Stimulated activated CD4-positive, alpha-beta T cell treated with anti-CD3 and anti-CD28 coated beads, Interleukin-4, amount 100 ng/mL, for 24 hours (primary cell): ENCODE measurements around the gene UVSSA.

ENCODE experiments used
- DNase-seq: peaks from one replicate; pipeline ENCODE4 v3.0.0-alpha.2; 2020

The UVSSA gene

DNA sequence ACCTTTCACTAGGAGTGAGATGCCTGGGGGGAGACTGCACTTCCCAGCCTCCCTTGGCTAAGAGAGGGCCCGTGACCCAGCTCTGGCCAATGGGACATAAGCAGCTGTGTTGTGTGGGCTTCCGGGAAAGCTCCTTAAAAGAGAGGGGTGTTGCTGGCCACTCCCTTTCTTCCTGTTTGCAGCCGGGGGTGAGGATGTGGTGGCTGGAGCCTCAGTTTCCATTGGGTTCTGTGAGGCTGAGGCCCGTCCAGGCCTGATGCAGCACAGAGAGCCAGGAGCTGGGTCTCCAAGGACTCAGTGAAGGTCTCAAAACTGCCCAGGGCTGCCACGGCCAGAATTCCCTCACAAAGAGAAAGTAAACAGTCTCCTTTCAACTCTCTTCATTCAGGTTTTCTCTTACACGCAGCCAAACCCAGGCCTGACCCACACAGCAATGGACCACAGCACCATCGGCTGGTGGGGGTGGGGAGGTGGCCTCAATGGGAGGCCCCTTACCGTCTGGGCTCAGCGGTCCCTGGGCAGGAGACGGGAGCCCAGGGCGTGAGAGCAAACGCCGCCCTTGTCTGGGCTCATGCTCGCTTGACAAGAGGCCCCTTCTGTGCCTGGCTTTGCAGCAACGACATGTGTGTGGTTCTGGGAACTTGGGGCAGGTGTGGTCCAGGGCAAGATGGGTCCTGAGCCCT, 52.6 kb downstream of the UVSSA start:
- no peak for DNase-seq

DNA sequence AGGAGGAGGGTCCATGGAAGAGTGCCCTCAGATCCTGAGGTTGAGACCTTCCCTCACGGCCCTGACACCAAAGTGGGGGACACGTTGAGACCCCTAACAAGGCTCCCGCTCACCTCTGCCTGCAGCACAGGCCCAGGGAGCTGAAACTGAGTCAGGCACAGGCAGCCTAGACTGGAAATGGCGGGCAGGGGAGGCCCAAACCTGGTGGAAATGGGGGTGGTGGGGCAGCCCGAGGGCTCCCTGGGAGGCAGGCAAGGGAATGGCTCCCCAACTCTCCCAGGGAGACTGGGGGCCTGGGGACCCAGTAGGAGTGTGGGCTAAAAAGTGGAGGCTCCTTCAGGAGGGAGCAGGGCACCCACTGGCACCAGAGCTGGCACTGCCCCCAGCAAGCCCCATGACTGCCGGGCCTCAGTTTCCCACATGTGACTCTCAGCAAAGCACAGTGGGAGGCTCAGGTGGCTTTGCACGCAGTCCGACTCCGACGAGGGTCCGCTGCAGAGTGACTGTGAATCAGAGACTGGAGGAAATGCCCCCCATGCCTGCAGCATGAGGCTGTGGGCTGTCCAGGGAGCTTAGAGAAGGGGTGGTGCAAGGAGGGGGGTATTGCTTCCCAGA, 53.3 kb downstream of the UVSSA start:
- no peak for DNase-seq

GRCh38 chr4:1400831-1401408, 53.9 kb downstream of the UVSSA start:
- DNase-seq, result no peak

- no peak for DNase-seq
These were observed 54.5 kb downstream of the UVSSA start for GRCh38 chr4:1401409-1402020.

- no peak for DNase-seq
These were observed 55.1 kb downstream of the UVSSA start for GRCh38 chr4:1402021-1402515.

DNA sequence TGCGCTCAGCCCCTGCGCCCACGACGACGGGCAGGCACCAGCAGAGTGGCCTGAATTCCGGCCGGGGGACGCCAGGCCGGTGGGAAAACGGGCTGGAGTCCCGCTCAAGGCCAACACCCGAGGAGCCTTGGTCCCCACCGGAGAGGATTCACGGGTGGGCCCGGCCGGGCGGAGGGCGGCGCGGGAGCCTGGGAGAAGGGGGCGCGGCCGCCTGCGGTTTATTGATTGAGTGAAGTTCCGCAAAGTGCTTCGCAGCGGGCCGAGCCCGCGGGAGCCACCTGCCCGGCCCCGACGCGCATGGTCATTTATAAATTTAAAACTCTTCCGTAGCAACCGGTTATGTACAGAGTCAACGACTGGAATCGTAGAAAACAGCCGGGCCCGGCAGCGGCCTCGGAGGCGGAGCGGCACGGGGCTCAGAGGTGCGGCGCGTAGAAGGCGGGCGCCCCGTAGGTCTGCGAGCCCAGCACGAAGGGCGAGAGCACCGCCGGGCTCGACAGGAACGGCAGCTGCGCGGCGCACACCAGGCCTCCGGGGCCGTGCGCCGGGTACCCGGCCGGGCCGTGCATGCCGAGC, 55.6 kb downstream of the UVSSA start:
- no peak for DNase-seq

DNA sequence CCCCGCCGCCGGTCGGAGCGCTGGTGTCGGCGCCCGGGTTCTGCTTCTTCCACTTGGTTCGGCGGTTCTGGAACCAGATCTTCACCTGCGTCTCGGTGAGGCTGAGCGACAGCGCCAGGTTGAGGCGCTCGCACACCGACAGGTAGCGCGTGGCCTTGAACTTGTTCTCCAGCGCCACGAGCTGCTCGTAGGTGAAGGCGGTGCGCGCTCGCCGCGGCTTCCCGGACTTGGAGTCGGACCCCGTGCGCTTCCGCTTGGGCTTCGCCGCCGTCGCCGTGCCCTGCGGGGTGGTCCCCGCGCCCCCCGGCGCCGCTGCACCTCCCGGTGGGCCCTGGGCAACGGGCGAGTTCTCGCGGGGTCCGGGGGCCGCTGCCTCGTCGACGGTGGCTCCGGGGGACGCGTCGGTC, 56.2 kb downstream of the UVSSA start:
- DNase-seq, result no peak

- no peak for DNase-seq
These were observed 56.9 kb downstream of the UVSSA start for GRCh38 chr4:1403591-1404572.

DNA sequence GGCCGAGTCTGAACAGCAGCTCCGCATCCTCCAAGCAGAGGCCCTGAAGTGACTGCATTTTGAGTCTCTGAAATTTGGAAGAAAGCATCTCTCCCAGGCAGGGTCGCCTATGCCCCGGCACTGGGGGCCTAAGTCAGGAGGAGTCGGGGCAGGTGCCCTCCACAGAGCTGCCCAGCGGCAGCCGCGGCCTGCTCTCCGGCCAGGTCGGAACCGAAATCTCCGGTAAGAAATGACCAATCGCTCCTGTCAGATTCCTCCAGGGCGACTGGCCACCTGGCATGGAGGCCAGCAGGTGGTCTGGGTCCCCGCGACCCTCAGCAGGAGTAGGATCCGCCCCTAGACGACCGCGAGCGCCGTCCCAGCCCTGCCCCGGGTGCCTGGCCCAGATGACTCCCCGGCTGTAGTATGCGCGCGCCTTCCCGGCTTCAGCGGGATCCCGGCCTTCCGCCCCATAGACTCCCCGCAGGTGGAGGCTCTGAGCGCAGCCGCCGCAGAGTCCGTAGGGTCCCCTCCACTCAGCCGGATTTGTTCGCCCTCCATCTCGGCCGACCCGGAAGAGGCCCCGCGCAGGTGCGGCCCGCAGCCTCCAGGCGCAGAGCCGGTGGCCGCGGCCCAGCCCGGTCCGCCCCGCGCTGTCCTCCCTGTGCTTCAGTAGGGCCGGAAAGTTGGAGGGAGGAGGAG, 57.7 kb downstream of the UVSSA start:
- no peak for DNase-seq

DNA sequence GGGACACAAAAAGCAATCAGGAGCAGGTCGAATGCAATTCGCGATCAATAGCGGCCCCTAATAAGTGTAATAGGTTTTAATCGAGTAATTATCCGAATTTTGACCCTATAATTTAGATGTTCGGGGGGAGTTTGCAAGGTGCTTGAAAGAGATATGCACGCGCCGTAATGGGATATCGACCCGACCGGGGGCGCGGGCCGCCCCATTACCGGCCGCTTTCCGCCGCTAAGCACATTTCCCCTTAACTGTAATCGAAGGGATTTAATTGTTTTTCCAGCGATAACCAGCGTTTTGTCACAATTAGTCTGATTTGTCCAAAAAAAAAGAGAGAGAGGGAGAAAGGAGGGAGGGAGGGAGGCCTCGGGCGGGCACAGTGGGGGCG, 58.2 kb downstream of the UVSSA start:
- DNase-seq, result no peak

GRCh38 chr4:1405636-1406393, 58.8 kb downstream of the UVSSA start:
- no peak for DNase-seq

GRCh38 chr4:1406394-1406980, 59.5 kb downstream of the UVSSA start, which contains the start of gene NKX1-1:
Gene NKX1-1, minus strand, starts transcription at chr4:1406442. Its CDS starts 0 bp downstream, at chr4:1406442.
- no peak for DNase-seq

DNA sequence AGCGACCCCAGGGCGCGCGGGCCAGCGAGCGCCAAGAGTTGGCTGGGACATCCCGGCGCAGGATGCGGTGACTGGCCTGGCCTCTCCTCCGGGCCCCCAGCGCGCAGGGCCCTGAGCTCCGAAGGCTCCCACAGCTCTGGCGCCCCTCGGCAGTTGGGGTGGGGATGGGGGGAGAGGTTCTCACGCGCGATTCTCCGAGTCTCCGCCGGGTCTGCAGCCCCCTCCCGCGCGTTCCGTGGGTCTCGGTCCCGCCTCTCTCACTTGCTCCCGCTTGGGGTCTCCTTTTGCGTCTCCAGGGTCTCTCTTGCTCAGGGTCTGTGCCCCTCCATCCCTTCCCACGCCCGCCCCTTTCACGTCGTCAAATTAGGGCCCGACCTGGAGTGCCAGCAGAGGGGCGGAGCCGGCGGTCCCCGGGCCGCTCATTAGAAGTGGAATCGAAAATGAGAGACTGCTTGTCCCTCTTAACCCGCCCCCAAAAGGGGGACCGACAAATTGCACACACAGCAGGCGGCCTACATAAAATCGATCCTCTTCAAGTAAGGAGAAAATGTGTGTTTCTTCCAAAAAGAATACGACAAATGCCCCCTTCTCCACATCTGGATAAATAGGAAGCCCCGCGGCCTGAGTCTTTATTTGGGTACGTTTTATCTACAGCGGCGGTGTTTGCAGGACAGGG, 60.1 kb downstream of the UVSSA start:
- DNase-seq, result no peak

DNA sequence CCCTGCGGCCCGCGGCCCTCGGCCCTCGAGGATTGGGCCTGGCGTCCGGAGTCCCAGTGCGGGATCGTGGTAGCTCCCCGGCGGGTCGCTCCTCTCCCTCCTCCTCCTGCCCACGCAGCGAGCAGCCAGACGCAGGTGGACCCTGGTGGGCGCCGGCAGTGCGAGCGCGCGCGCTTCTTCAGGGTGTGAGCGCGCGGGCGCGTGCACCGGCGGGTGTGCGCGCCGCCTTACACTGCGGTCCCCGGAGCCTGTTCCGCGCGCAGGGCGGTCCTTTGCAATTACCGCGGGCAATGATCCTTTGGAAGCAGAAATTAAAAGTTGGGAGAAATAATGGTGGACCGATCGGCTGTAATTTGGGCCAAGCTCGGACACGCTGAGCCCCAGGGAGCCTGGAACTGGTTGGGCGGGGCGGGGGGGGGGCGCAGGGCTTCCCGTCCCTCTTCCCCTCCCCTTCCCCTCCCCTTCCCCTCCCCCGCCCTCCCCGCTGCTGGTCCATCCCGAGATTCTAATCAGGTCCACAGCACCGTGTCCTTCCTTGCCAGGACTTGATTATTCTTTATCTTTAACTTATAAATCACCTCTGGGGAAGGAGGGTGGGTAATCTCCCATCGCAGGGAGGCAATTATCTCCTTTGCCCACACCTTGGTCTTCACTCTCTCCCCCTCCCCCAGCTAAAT, 60.8 kb downstream of the UVSSA start:
- no peak for DNase-seq

GRCh38 chr4:1408418-1408817, 61.4 kb downstream of the UVSSA start:
- no peak for DNase-seq

DNA sequence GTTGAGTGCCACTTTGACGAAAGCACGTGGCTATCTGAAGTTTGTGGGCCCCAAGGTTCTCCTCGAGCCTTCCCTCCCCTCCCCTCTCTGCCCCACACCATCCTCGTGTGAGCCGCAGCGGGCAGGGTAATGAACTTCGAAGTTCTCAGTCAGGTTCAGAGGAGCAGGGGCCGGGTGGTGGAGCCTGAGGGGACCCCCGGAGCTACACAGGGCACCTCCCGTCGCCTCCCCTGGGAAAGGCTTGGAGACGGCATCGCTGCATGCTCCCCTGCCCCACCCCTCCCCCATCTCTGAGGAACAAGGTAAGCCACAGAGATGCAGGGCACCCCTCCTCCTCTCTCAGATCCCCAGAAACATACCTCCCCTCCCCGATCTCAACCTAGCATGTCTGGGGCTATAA, 62.1 kb downstream of the UVSSA start:
- DNase-seq, result no peak

- DNase-seq, result no peak
These were observed 62.8 kb downstream of the UVSSA start for GRCh38 chr4:1409491-1410425.
